ENCODE results near the gene DGKB.

The DGKB gene

DNA sequence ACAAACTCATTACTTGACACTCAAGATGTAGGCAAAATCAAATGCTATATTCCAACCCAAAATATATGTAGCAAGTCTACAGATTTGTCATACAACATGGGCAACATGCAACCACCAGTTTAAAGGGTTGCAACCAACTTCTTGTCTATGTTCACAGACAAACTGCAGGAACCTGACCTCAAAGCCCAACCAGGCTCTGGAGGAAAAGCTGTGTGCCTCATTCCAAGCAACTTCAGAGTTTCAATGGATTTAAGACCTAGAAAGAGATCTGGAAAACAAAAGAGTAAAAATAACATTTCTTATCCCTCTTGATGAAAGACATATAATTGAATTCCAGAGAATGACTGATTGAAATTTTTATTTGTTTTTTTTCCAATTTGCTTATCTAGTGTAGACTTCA, 612.6 kb downstream of the DGKB start:
- Histone ChIP-seq H3K4me1 (ENCODE audit: low read length) (no peaks in the 10 kb centered on the region), H3K27me3 (replicated peaks; ENCODE audit: insufficient read depth, low read length) (no peaks in the 10 kb centered on the region), H4K20me1 (ENCODE audit: insufficient read depth, low read length) (no peaks in the 10 kb centered on the region), H3K36me3 (replicated peaks; ENCODE audit: insufficient read depth, low read length) (no peaks in the 10 kb centered on the region), H2AFZ (ENCODE audit: low read length) (no peak overlapping the region), H3K4me3 (ENCODE audit: low read length) (no peak overlapping the region), H3K9me3 (replicated peaks; ENCODE audit: insufficient read depth, low read length) (no peaks in the 10 kb centered on the region), H3K9ac (ENCODE audit: low read length) (no peak overlapping the region), H3F3A (ENCODE audit: insufficient read depth, low read length) (no peaks in the 10 kb centered on the region), H3K9me2 (replicated peaks; ENCODE audit: insufficient read depth, low read length) (no peaks in the 10 kb centered on the region), H3K27ac (ENCODE audit: low read length) (no peak overlapping the region), H3K79me2 (ENCODE audit: low read length) (no peaks in the 10 kb centered on the region), H3K4me2 (ENCODE audit: low read depth, low read length) (no peak overlapping the region)
- DNase-seq = no peak
- TF ChIP-seq, protein P1, sequence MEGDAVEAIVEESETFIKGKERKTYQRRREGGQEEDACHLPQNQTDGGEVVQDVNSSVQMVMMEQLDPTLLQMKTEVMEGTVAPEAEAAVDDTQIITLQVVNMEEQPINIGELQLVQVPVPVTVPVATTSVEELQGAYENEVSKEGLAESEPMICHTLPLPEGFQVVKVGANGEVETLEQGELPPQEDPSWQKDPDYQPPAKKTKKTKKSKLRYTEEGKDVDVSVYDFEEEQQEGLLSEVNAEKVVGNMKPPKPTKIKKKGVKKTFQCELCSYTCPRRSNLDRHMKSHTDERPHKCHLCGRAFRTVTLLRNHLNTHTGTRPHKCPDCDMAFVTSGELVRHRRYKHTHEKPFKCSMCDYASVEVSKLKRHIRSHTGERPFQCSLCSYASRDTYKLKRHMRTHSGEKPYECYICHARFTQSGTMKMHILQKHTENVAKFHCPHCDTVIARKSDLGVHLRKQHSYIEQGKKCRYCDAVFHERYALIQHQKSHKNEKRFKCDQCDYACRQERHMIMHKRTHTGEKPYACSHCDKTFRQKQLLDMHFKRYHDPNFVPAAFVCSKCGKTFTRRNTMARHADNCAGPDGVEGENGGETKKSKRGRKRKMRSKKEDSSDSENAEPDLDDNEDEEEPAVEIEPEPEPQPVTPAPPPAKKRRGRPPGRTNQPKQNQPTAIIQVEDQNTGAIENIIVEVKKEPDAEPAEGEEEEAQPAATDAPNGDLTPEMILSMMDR (IDR thresholded peaks at IDR 0.05; ENCODE audit: low read length) = no peak
- no peak for TF ChIP-seq EZH2phosphoT487 (IDR thresholded peaks at IDR 0.05; ENCODE audit: low read length)
- TF ChIP-seq EZH2 (optimal IDR thresholded peaks at IDR 0.05; ENCODE audit: low read depth, low read length) = no peak

DNA sequence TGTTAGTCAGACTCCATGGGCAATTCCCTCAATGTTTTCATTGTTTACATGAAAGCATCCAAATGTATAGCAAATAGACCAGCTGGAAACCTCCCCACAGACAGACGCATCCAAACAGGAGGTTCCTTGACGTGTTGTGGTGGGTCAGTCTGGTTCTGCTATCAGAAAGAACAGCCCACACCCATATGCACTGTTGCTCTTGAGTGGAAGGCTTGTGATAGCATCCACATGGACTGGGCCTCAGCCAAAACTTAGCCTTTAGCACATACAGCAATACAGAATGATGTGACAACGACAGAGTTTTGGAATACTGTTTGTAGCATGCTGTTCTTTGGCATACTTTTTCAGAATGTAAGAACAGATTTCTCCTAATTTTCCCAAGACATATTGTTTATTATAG, 613.9 kb downstream of the DGKB start:
- no peak for DNase-seq
- Histone ChIP-seq H3K4me3 (ENCODE audit: low read length) (no peak overlapping the region), H3F3A (ENCODE audit: insufficient read depth, low read length) (no peaks in the 10 kb centered on the region), H3K27me3 (replicated peaks; ENCODE audit: insufficient read depth, low read length) (no peaks in the 10 kb centered on the region), H3K27ac (ENCODE audit: low read length) (no peak overlapping the region), H3K36me3 (replicated peaks; ENCODE audit: insufficient read depth, low read length) (no peaks in the 10 kb centered on the region), H3K9me3 (replicated peaks; ENCODE audit: insufficient read depth, low read length) (no peaks in the 10 kb centered on the region), H4K20me1 (ENCODE audit: insufficient read depth, low read length) (no peaks in the 10 kb centered on the region), H3K79me2 (ENCODE audit: low read length) (no peaks in the 10 kb centered on the region), H3K9ac (ENCODE audit: low read length) (no peak overlapping the region), H3K9me2 (replicated peaks; ENCODE audit: insufficient read depth, low read length) (no peaks in the 10 kb centered on the region), H3K4me1 (ENCODE audit: low read length) (no peaks in the 10 kb centered on the region), H2AFZ (ENCODE audit: low read length) (0 out of 2 replicates have a peak overlapping the region, but pooled peaks have one; percentile 15), H3K4me2 (ENCODE audit: low read depth, low read length) (no peak overlapping the region)
- TF ChIP-seq, protein P1 (IDR thresholded peaks at IDR 0.05; ENCODE audit: low read length) = no peak
- TF ChIP-seq EZH2phosphoT487 (IDR thresholded peaks at IDR 0.05; ENCODE audit: low read length) (no peak), EZH2 (optimal IDR thresholded peaks at IDR 0.05; ENCODE audit: low read depth, low read length) (no peak)

DNA sequence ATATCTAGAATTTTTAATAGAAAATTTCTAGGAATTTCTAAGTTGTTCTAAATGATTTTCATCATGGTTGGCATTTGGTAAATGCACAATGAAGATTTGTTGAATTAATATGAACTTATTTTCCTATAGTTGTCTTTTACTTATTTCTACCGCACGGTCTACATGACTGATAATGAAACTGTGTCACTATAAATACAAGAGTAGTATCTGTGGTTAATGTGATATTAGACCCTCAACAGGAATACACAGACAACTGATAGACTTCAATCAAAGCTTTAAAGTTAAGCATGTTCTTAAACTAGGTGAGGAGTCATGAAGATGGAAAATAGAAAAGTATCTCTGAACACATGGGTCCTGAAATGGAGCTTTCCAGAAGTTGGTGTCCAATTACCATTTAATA, 615.2 kb downstream of the DGKB start:
- Histone ChIP-seq H3F3A (ENCODE audit: insufficient read depth, low read length) (no peaks in the 10 kb centered on the region), H3K9me3 (replicated peaks; ENCODE audit: insufficient read depth, low read length) (no peaks in the 10 kb centered on the region), H4K20me1 (ENCODE audit: insufficient read depth, low read length) (no peaks in the 10 kb centered on the region), H3K9me2 (replicated peaks; ENCODE audit: insufficient read depth, low read length) (no peaks in the 10 kb centered on the region), H3K36me3 (replicated peaks; ENCODE audit: insufficient read depth, low read length) (no peaks in the 10 kb centered on the region), H3K79me2 (ENCODE audit: low read length) (no peaks in the 10 kb centered on the region), H2AFZ (ENCODE audit: low read length) (no peak overlapping the region), H3K4me2 (ENCODE audit: low read depth, low read length) (no peak overlapping the region), H3K9ac (ENCODE audit: low read length) (no peak overlapping the region), H3K4me1 (ENCODE audit: low read length) (no peaks in the 10 kb centered on the region), H3K4me3 (ENCODE audit: low read length) (no peak overlapping the region), H3K27ac (ENCODE audit: low read length) (no peak overlapping the region), H3K27me3 (replicated peaks; ENCODE audit: insufficient read depth, low read length) (no peaks in the 10 kb centered on the region)
- DNase-seq = no peak
- no peak for TF ChIP-seq EZH2phosphoT487 (IDR thresholded peaks at IDR 0.05; ENCODE audit: low read length)
- TF ChIP-seq EZH2 (optimal IDR thresholded peaks at IDR 0.05; ENCODE audit: low read depth, low read length) = no peak
- TF ChIP-seq, protein P1 (IDR thresholded peaks at IDR 0.05; ENCODE audit: low read length) = no peak

Data from MM.1S (cell line).